Naive thymus-derived CD8-positive, alpha-beta T cell (primary cell): Measurements from ENCODE around the gene GPD1L. TPM values are rescaled to one million over a fixed set of nuclear protein-coding genes. Genes with fewer than 3 reads are reported as not detected.
"Not testable (repeated sequence)": the region's sequence is repeated elsewhere in the genome, so short reads cannot be mapped to it uniquely, and the experiment has no call there.

Experiments used
- ATAC-seq, 2 donors: fragments of 150-1000 bp; cut with Tn5 transposase in 1 of 2; sonication (Bioruptor Pico), chemical (Tn5 transposase) in 1 of 2; 1 replicate in 1 of 2; 2 replicates in 1 of 2; pipeline ENCODE4 v1.10.0; 2021; ENCODE audit warnings: mild to moderate bottlenecking in 2 of 2, moderate library complexity in 2 of 2
- POLR2A ChIA-PET: fragments of 350-600 bp; sonication (Branson Sonifier 250); formaldehyde crosslinking; loops from one replicate; lab custom pipeline; 2021; ENCODE audit warnings: antibody characterized with exemption; lab: Charles Lee
- DNase-seq, 10 donors: peaks; one replicate each; pipeline versions ENCODE4 v3.0.0 to v3.0.0-alpha.2; 2020 to 2022
- H3K27ac Mint-ChIP-seq, 10 donors: one replicate each; pipeline ENCODE4 v1.8.0; 2020 to 2022; ENCODE audit warnings: mild to moderate bottlenecking in 10 of 10, mixed read lengths in 10 of 10, moderate library complexity in 4 of 10, inconsistent platforms in 1 of 10
- H3K27me3 Mint-ChIP-seq, 5 donors: one replicate each; pipeline ENCODE4 v1.8.0; 2021 to 2022; ENCODE audit warnings: mixed read lengths in 5 of 5
- H3K36me3 Mint-ChIP-seq, 3 donors: one replicate each; pipeline ENCODE4 v1.8.0; 2020 to 2022; ENCODE audit warnings: mixed read lengths in 3 of 3, mild to moderate bottlenecking in 2 of 3, inconsistent platforms in 1 of 3
- H3K4me1 Mint-ChIP-seq, 4 donors: one replicate each; pipeline ENCODE4 v1.8.0; 2021 to 2022; ENCODE audit warnings: mixed read lengths in 4 of 4
- H3K4me3 Mint-ChIP-seq, 10 donors: one replicate each; pipeline ENCODE4 v1.8.0; 2020 to 2022; ENCODE audit warnings: mild to moderate bottlenecking in 10 of 10, mixed read lengths in 10 of 10, moderate library complexity in 6 of 10, inconsistent platforms in 1 of 10
- H3K9me3 Mint-ChIP-seq, 9 donors: one replicate each; pipeline ENCODE4 v1.8.0; 2020 to 2022; ENCODE audit warnings: mixed read lengths in 9 of 9, mild to moderate bottlenecking in 3 of 9, inconsistent platforms in 1 of 9, moderate library complexity in 1 of 9
- polyA plus RNA-seq, 3 donors: library from polyadenylated mRNA; unstranded; fragments of 300-500 nt; fragmentation: Illumina TruSeq; gene quantifications; one replicate each; pipeline ENCODE4 v1.2.3, GENCODE V29; 2021
- total RNA-seq, 8 experiments: library from RNA in 2 of 8; stranded (reverse) in 2 of 8; gene quantifications; one replicate each; pipeline ENCODE4 v1.2.3 and lab custom pipeline; 2021 to 2026

The GPD1L gene
- total RNA-seq (10 to 100 TPM; 16.6 to 20.5 TPM), polyA plus RNA-seq (10 to 100 TPM in 1 of 3 donors, 1 to 10 TPM in 2; 8.0 to 10.4 (median 10.0) TPM), total RNA-seq (lab: John Stamatoyannopoulos, UW) (10.8 to 35.8 (median 24.4) reads per million in 6 experiments)

DNA sequence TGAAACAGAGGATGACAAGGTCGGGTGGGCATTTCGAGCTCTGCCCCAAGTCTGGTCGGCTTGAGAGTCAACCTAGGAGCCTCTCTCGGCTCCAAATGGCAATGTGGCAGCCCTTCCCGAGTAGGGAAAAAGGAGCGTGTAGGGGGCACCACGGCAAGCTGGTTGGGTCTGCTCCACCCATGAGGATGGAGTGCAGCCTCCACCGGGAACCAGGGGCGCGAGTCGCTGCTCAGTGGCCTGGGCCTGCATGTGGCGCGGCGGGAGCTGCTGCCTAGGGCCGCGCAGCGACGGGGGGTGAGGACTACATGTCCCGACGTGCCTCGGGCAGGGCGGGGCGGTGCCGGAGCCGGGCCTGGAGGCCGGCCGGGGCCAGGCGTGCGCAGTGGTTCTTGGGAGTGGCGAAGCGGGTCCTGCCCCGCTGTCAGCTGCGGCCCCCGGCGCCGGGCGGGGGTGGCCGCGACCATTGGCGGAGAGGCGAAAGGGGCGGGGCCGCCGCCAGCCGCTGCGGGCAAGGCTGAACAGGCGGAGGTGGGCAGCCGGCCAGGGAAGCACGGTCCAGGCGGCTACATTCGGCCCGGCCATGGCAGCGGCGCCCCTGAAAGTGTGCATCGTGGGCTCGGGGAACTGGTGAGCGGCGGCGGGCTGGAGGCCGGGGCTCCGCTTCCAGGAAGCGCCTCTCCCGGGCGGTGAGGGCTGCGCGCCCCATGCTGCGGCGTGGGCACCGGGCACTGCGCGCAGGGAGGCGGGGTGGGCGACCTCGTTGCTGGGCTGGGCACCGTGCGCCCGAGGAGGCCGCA is at the start of gene GPD1L:
Gene GPD1L (plus strand): TSS at position 489 of the 797 bp plus-strand sequence. CDS start 92 bp downstream, at position 581.
- H3K36me3 Mint-ChIP-seq = peaks cover 0 to 12% (median 4%) of the 10 kb centered on the region in 3 donors
- peaks cover 0 to 22% (median 10%) of the 10 kb centered on the region in 9 donors for H3K9me3 Mint-ChIP-seq
- ATAC-seq (peak; percentile 96 to 97), DNase-seq (peak; percentile 81 to 93 (median 86))
- peak within 1 kb of the TSS; percentile 84 to 94 (median 90) for H3K27ac Mint-ChIP-seq
- POLR2A ChIA-PET = interaction anchor here (0.5 to 1.4 kb wide), 5 partner anchors 9 to 574 kb away, joined by 4 to 13 read pairs (median 5); partner anchors contain the start of gene STT3B
- H3K4me3 Mint-ChIP-seq = peak within 1 kb of the TSS; percentile 86 to 98 (median 96)
- H3K4me1 Mint-ChIP-seq = peaks cover 13 to 35% (median 30%) of the 10 kb centered on the region in 4 donors
- no peaks in the 10 kb centered on the region for H3K27me3 Mint-ChIP-seq

DNA sequence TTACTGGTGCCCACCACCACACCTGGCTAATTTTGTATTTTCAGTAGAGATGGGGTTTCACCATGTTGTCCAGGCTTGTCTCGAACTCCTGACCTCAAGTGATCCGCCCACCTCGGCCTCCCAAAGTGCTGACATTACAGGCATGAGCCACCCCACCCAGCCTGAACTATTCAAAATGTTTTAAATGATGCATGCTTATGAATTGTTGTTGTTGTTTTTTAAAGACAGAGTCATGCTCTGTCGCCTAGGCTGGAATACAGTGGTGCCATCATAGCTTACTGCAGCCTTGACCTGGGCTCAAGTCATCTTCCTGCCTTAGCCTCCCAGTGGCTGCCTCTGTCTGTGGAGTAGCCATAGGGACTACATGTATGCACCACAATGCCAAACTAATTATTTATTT is 48.0 kb upstream of the GPD1L start:
- H3K36me3 Mint-ChIP-seq, H3K4me1 Mint-ChIP-seq, DNase-seq, ATAC-seq, H3K27ac Mint-ChIP-seq, H3K9me3 Mint-ChIP-seq, H3K27me3 Mint-ChIP-seq, H3K4me3 Mint-ChIP-seq, POLR2A ChIA-PET: not testable (repeated sequence)

DNA sequence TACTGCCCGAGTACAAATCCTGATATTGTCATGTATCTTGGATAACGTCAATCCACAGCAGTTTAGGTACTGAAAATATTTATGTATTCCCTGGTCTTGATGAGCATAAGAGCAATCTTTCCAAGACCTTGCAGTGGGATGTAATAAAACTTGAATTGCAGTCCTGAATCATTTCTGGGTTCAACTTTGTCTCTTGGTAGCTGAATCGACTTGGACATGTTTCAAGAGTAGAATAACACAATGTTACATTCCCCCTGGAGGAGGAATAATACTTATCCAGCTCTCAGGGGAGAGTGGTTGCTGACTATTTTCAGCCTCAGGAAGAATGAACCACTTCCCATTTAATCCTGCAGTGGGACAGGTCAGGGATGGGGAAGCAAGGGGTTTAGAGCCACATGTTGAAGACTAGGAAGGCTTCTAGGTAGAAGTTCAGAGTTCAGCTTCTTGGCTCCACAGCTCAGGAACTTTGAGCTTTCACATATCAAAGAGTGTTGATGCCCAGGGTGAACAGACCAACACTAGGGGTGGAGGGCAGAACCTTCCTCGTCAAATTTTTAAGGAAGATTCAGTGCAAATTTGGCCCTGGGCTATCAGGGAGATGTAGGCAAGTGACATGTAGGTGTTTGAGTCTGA is 43.4 kb upstream of the GPD1L start:
- no peaks in the 10 kb centered on the region for H3K9me3 Mint-ChIP-seq
- DNase-seq = no peak
- H3K27me3 Mint-ChIP-seq = peaks cover 0 to 10% (median 0%) of the 10 kb centered on the region in 5 donors
- H3K4me3 Mint-ChIP-seq = no peak overlapping the region
- H3K27ac Mint-ChIP-seq = peak overlapping the region in 1 of 10 donors; percentile 2
- ATAC-seq = no peak
- POLR2A ChIA-PET = no interaction called here
- peaks cover 0 to 7% (median 0%) of the 10 kb centered on the region in 4 donors for H3K4me1 Mint-ChIP-seq
- H3K36me3 Mint-ChIP-seq = no peaks in the 10 kb centered on the region

DNA sequence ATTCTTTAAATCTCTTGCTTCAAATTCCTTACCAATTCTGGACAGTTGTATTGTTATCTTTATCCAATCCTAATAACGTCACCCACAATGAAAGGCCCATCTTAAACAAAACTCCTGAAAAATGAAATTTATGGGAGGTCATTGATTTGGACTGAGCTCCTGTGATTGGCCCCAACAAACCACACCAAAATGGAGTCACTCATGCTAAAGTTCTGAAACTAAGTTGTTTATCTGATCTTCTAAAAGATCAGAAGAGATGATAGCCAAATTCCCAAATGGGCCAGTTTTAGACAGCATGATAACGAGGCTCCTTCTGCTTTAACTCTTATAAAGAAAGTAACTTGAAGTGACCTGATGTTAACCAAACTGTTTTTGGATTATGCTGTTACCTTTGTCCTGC is 39.7 kb upstream of the GPD1L start:
- H3K36me3 Mint-ChIP-seq = no peaks in the 10 kb centered on the region
- H3K9me3 Mint-ChIP-seq = no peaks in the 10 kb centered on the region
- H3K4me1 Mint-ChIP-seq = peaks cover 0 to 7% (median 0%) of the 10 kb centered on the region in 4 donors
- H3K27ac Mint-ChIP-seq = no peak overlapping the region
- POLR2A ChIA-PET = no interaction called here
- H3K4me3 Mint-ChIP-seq = no peak overlapping the region
- no peak for DNase-seq
- peaks cover 0 to 2% (median 1%) of the 10 kb centered on the region in 5 donors for H3K27me3 Mint-ChIP-seq
- ATAC-seq = no peak

DNA sequence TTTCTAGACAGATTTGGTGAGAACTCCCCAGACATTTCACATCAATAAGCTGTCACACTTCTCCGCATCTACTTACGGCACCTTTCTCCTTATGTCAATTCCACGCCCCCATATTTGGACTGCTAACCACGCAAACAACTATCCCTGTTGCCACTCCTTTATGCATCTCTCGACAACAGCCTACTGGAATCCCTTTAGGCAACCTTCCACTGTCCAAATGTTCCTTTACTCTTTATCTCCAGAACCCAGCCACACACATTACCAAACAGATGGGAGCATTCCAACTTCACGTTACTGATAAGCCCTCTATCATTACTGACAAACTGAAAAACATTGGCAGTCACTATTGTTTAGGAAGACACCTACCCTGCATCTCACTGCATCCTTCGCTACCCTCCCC is 32.2 kb upstream of the GPD1L start:
- H3K9me3 Mint-ChIP-seq, DNase-seq, H3K4me1 Mint-ChIP-seq, H3K4me3 Mint-ChIP-seq, POLR2A ChIA-PET, ATAC-seq, H3K27ac Mint-ChIP-seq, H3K36me3 Mint-ChIP-seq, H3K27me3 Mint-ChIP-seq: not testable (repeated sequence)

DNA sequence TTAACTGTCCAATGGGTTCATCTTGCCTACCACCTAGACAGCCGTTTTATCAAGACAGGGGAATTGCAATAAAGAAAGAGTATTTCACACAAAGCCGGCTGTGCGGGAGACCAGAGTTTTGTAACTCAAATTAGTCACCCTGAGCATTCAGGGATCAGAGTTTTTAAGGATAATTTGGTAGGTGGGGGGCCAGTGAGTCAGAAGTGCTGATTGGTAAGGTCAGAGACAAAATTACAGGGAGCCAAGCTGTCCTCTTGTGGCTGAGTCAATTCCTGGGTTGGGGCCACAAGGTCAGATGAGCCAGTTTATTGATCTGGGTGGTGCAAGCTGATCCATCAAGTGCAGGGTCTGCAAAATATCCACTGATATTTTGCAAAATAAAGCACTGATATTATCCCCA is 29.9 kb upstream of the GPD1L start:
- DNase-seq (no peak), ATAC-seq (no peak)
- Mint-ChIP-seq H3K27ac (no peak overlapping the region), H3K27me3 (peaks cover 0 to 8% (median 6%) of the 10 kb centered on the region in 5 donors), H3K36me3 (no peaks in the 10 kb centered on the region), H3K9me3 (no peaks in the 10 kb centered on the region), H3K4me1 (peaks cover 0 to 4% (median under 1%) of the 10 kb centered on the region in 4 donors), H3K4me3 (no peak overlapping the region)
- POLR2A ChIA-PET = no interaction called here

DNA sequence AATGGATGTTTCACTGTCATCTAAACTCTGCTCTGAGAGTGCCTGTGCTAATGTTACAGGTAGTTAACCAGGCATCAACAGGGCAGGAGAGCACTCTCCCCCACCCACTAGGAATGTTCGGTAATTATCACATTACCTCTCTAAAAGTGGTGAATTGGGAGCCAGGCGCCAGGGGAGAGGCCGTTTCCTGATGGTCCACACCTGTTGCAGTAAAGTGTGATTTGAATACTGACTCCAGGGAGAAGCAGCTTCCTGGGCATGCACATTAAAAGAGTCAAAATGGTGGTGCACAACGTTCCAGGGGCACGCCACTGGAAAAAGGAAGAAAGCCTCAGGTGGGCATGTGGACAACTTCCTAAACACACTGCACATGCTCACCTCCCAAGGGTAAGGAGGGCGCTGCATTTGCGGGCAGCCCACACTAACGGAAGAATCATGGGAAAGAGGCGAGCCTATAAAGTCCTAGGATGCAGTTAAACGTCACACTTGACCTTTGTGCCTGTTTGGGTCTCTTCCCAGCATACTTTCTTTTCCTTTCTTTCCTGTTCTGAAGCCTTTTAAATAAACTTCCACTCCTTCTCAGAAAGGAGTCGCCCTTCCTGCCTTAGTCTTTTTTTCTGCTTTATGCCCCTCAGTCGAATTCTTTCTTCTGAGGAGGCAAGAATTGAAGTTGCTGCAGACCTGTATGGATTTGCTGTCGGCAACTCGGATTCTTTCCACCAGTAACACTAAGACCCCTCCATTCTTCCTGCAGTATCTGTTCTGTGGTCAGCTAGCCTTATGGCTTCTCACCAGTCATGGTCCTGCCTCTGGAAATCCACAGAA is 28.9 kb upstream of the GPD1L start:
- no peaks in the 10 kb centered on the region for H3K9me3 Mint-ChIP-seq
- no peak overlapping the region for H3K27ac Mint-ChIP-seq
- H3K4me1 Mint-ChIP-seq = peaks cover 0 to 10% (median 2%) of the 10 kb centered on the region in 4 donors
- H3K4me3 Mint-ChIP-seq = no peak overlapping the region
- peaks cover 0 to 14% (median 6%) of the 10 kb centered on the region in 5 donors for H3K27me3 Mint-ChIP-seq
- H3K36me3 Mint-ChIP-seq = no peaks in the 10 kb centered on the region
- DNase-seq (no peak), ATAC-seq (no peak)
- POLR2A ChIA-PET = no interaction called here

DNA sequence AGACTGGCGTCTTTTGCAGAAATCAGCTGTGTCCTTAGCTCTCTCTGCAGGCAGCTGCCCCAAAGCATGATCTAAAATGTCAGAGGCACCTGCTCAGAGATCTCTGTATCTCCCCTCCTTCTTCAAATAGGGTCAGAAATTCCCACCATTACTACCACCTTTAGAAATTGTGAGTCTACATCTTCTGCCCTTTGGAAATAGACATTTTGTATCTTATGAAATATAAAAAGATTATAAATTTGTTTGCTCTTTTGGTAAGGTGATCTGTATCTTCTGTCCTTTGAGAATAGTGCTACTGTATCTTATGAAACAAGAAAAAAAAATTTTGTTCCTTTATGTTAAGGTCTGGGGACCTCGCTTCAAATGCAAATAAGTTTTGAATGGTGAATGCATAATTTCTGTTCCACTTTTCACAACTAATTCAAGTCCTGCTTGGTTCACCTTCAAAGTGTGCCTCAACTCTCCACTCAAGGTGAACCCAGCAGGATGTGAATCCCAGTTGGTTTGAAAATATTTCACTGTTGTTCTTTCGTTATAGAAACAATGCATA is 28.3 kb upstream of the GPD1L start:
- DNase-seq (no peak), ATAC-seq (no peak)
- H3K27me3 Mint-ChIP-seq = peaks cover 0 to 14% (median 6%) of the 10 kb centered on the region in 5 donors
- POLR2A ChIA-PET = no interaction called here
- no peak overlapping the region for H3K27ac Mint-ChIP-seq
- H3K9me3 Mint-ChIP-seq = no peaks in the 10 kb centered on the region
- H3K4me3 Mint-ChIP-seq = no peak overlapping the region
- no peaks in the 10 kb centered on the region for H3K36me3 Mint-ChIP-seq
- peaks cover 0 to 11% (median 2%) of the 10 kb centered on the region in 4 donors for H3K4me1 Mint-ChIP-seq

DNA sequence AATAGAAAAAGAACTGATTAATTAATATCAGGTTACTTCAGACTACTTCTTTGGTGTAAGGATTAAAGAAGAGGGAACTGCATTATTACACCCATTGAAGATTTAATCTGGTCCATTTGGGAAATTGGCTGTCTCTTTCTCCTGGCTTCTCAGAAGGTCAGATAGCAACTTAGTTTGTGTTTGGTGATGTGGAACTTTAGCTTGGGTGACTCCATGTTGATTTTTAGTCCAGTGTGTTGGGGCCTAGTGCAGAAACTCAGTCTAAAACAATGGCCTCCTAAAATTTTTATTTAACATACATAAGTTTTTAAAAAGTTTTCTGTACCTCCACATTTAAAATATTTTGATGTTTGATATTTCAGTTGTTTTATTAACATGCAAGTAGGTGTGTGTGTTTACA is 27.6 kb upstream of the GPD1L start:
- POLR2A ChIA-PET = no interaction called here
- DNase-seq (no peak), ATAC-seq (no peak)
- Mint-ChIP-seq H3K4me3 (no peak overlapping the region), H3K27ac (no peak overlapping the region), H3K4me1 (peaks cover 0 to 11% (median 2%) of the 10 kb centered on the region in 4 donors), H3K27me3 (peaks cover 0 to 14% (median 6%) of the 10 kb centered on the region in 5 donors), H3K9me3 (peaks cover 0 to 5% (median 0%) of the 10 kb centered on the region in 9 donors), H3K36me3 (peaks cover 0 to 4% (median 0%) of the 10 kb centered on the region in 3 donors)

DNA sequence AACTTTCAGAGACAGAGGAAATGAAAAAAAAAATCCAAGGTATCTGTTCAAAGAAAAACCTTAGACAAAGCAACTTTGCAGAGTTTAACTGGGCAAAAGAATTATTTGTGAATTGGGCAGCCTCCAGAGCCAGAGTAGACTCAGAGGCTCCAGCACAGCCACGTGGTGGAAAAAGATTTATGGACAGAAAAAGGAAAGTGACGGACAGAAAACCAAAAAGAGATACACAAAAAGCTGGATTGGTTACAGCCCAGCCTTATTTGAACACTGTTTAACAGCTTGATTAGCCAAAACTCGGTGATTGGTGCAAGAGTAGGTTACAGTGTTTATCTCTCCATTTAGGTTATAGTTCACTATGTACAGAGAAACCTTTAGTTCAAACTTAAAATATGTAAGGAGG is 23.7 kb upstream of the GPD1L start:
- ATAC-seq = no peak

DNA sequence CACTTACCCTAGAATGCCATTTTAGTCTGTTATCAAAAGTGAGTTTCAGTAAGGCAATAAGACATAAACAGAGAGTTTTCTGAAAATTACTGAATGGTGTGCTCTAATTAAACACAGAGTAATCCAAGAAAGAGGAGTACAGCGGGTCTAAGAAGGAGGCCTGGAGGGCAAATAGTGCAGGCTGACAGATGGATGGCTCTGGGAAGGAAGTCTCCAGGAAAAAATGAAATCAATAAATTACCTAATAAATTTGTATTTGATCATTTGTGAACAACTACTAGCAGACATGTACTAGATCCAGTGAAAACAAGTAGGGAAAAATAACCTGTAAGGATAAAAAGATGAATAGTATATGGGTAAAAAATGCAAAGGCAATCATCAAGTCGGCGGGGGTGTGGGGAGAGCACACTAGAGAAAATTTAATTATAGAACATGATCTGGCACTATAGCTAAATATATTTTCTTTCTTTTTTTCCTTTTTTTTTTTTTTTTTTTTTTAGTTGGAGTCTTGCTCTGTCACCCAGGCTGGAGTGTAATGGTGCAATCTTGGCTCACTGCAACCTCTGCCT is 22.6 kb upstream of the GPD1L start:
- POLR2A ChIA-PET = no interaction called here
- no peak for DNase-seq
- peaks cover 0 to 40% (median 7%) of the 10 kb centered on the region in 9 donors for H3K9me3 Mint-ChIP-seq
- H3K4me3 Mint-ChIP-seq = no peak overlapping the region
- H3K36me3 Mint-ChIP-seq = peaks cover 0 to 22% (median 7%) of the 10 kb centered on the region in 3 donors
- ATAC-seq = no peak
- peaks cover 0 to 11% (median 1%) of the 10 kb centered on the region in 4 donors for H3K4me1 Mint-ChIP-seq
- peaks cover 0 to 20% (median 7%) of the 10 kb centered on the region in 5 donors for H3K27me3 Mint-ChIP-seq
- no peak overlapping the region for H3K27ac Mint-ChIP-seq

More for the DNA sequence above, 23.7 kb upstream of the GPD1L start:
- POLR2A ChIA-PET = no interaction called here
- Mint-ChIP-seq H3K36me3 (peaks cover 0 to 16% (median 5%) of the 10 kb centered on the region in 3 donors), H3K4me1 (peaks cover 0 to 11% (median 3%) of the 10 kb centered on the region in 4 donors), H3K27ac (no peak overlapping the region), H3K9me3 (peaks cover 0 to 32% (median 7%) of the 10 kb centered on the region in 9 donors), H3K27me3 (peaks cover 0 to 14% (median 6%) of the 10 kb centered on the region in 5 donors), H3K4me3 (no peak overlapping the region)
- DNase-seq = no peak

DNA sequence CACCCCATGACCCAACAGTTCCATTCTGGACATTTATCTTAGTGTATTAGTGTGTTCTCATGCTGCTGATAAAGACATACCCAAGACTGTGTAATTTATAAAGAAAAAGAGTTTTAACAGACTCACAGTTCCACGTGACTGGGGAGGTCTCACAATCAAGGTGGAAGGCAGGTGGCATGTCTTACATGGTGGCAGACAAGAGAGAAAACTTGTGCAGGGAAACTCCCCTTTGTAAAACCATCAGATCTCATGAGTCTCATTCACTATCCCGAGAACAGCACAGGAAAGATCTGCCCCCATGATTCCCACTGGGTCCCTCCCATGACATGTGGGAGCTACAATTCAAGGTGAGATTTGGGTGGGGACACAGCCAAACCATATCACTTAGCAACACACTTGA is 21.6 kb upstream of the GPD1L start:
- POLR2A ChIA-PET = no interaction called here
- Mint-ChIP-seq H3K27ac (no peak overlapping the region), H3K9me3 (peaks cover 0 to 44% (median 8%) of the 10 kb centered on the region in 9 donors), H3K36me3 (peaks cover 0 to 27% (median 13%) of the 10 kb centered on the region in 3 donors), H3K4me3 (no peak overlapping the region), H3K27me3 (peaks cover 0 to 20% (median 11%) of the 10 kb centered on the region in 5 donors), H3K4me1 (peaks cover 0 to 11% (median 1%) of the 10 kb centered on the region in 4 donors)
- no peak for DNase-seq
- ATAC-seq = no peak
